H9 (cell line): ENCODE results near the gene AFAP1L2. TPM values are rescaled to one million over a fixed set of nuclear protein-coding genes. Genes with fewer than 3 reads are reported as not detected.

Source experiments
- DNase-seq: peaks from one replicate; pipeline ENCODE4 v3.0.0-alpha.2; 2017
- H2AFZ ChIP-seq: one replicate; pipeline ENCODE4 v1.6.1; 2013; ENCODE audit warnings: mild to moderate bottlenecking, low read length, control low read depth, moderate library complexity
- H2AK5ac ChIP-seq: 2 replicates; pipeline ENCODE4 v1.6.1; 2013; ENCODE audit warnings: low read length, control low read depth, mixed read lengths; ENCODE audit not compliant: insufficient read length
- H2BK120ac ChIP-seq: one replicate; pipeline ENCODE4 v1.6.1; 2013; ENCODE audit warnings: low read depth, mild to moderate bottlenecking, low read length, control low read depth, inconsistent platforms; ENCODE audit not compliant: poor library complexity, severe bottlenecking
- H2BK12ac ChIP-seq: 2 replicates; pipeline ENCODE4 v1.6.1; 2013; ENCODE audit warnings: low read length, control low read depth, mixed read lengths, low read depth; ENCODE audit not compliant: insufficient read length
- H2BK15ac ChIP-seq: 2 replicates; pipeline ENCODE4 v1.6.1; 2013; ENCODE audit warnings: low read depth, low read length, control low read depth
- H2BK20ac ChIP-seq: one replicate; pipeline ENCODE4 v1.6.1; 2013; ENCODE audit warnings: low read depth, mild to moderate bottlenecking, low read length, control low read depth, inconsistent platforms; ENCODE audit not compliant: poor library complexity, severe bottlenecking
- H2BK5ac ChIP-seq: 2 replicates; pipeline ENCODE4 v1.6.1; 2013; ENCODE audit warnings: low read length, control low read depth, mixed read lengths; ENCODE audit not compliant: insufficient read length
- H3K14ac ChIP-seq: 2 replicates; pipeline ENCODE4 v1.6.1; 2013; ENCODE audit warnings: low read length, control low read depth; ENCODE audit not compliant: insufficient read depth
- H3K18ac ChIP-seq: 2 replicates; pipeline ENCODE4 v1.6.1; 2013; ENCODE audit warnings: low read depth, mild to moderate bottlenecking, mixed read lengths, low read length, control low read depth; ENCODE audit not compliant: insufficient read length
- H3K23ac ChIP-seq: 2 replicates; pipeline ENCODE4 v1.6.1; 2013; ENCODE audit warnings: low read length, control low read depth, mixed read lengths, low read depth; ENCODE audit not compliant: insufficient read length
- H3K23me2 ChIP-seq: 2 replicates; pipeline ENCODE4 v1.6.1; 2013; ENCODE audit warnings: low read depth, mild to moderate bottlenecking, mixed read lengths, low read length, control low read depth; ENCODE audit not compliant: insufficient read length, poor library complexity, severe bottlenecking
- H3K27ac ChIP-seq: 2 replicates; pipeline ENCODE4 v1.5.1; 2013; ENCODE audit warnings: low read length, control low read depth, mixed read lengths, low read depth; ENCODE audit not compliant: insufficient read length
- H3K27me3 ChIP-seq: 2 replicates; pipeline ENCODE4 v1.6.1; 2013; ENCODE audit warnings: low read length, control low read depth, inconsistent platforms; ENCODE audit not compliant: insufficient read depth
- H3K4ac ChIP-seq: 2 replicates; pipeline ENCODE4 v1.6.1; 2013; ENCODE audit warnings: low read depth, mild to moderate bottlenecking, control low read depth, inconsistent platforms, low read length, moderate library complexity
- H3K4me1 ChIP-seq: 2 replicates; pipeline ENCODE4 v1.6.1; 2013; ENCODE audit warnings: low read length, control low read depth, inconsistent platforms; ENCODE audit not compliant: insufficient read depth
- H3K4me2 ChIP-seq: 2 replicates; pipeline ENCODE4 v1.6.1; 2013; ENCODE audit warnings: low read length, control low read depth, mixed read lengths; ENCODE audit not compliant: insufficient read length, insufficient read depth
- H3K56ac ChIP-seq: 2 replicates; pipeline ENCODE4 v1.6.1; 2013; ENCODE audit warnings: low read depth, mild to moderate bottlenecking, mixed read lengths, low read length, control low read depth; ENCODE audit not compliant: insufficient read length
- H3K79me1 ChIP-seq: 2 replicates; pipeline ENCODE4 v1.6.1; 2013; ENCODE audit warnings: low read depth, mild to moderate bottlenecking, moderate library complexity, low read length, control low read depth, inconsistent platforms; ENCODE audit not compliant: insufficient read depth, poor library complexity, severe bottlenecking
- H3K79me2 ChIP-seq: 2 replicates; pipeline ENCODE4 v1.6.1; 2013; ENCODE audit warnings: low read length, control low read depth, inconsistent platforms; ENCODE audit not compliant: insufficient read depth
- H3K9ac ChIP-seq: 2 replicates; pipeline ENCODE4 v1.6.1; 2013; ENCODE audit warnings: low read length, control low read depth, mixed read lengths; ENCODE audit not compliant: insufficient read length; ENCODE audit errors: extremely low read depth
- H3K9me3 ChIP-seq: one replicate; pipeline ENCODE4 v1.6.1; 2013; ENCODE audit warnings: low read depth, low read length, inconsistent platforms; ENCODE audit not compliant: control insufficient read depth
- H3T11ph ChIP-seq: one replicate; pipeline ENCODE4 v1.6.1; 2013; ENCODE audit warnings: mild to moderate bottlenecking, low read length, control low read depth, inconsistent platforms
- H4K20me1 ChIP-seq: one replicate; pipeline ENCODE4 v1.6.1; 2013; ENCODE audit not compliant: control insufficient read depth, insufficient read length, insufficient read depth
- H4K5ac ChIP-seq: 2 replicates; pipeline ENCODE4 v1.6.1; 2013; ENCODE audit warnings: low read depth, mild to moderate bottlenecking, mixed read lengths, low read length, control low read depth; ENCODE audit not compliant: insufficient read length
- H4K8ac ChIP-seq: replicated peaks from 2 replicates; pipeline ENCODE4 v1.6.1; 2013; ENCODE audit warnings: low read length, control low read depth, mixed read lengths, low read depth; ENCODE audit not compliant: insufficient read length
- H4K91ac ChIP-seq: 2 replicates; pipeline ENCODE4 v1.6.1; 2013; ENCODE audit warnings: low read depth, mild to moderate bottlenecking, moderate library complexity, mixed read lengths, low read length, control low read depth; ENCODE audit not compliant: insufficient read length
- H3K27ac Mint-ChIP-seq, 3 experiments: 2 replicates in 2 of 3; 3 replicates in 1 of 3; pipeline ENCODE4 v1.8.0; 2020 to 2021; ENCODE audit warnings: mixed read lengths in 3 of 3, mild to moderate bottlenecking in 1 of 3, moderate library complexity in 1 of 3
- H3K27me3 Mint-ChIP-seq: 2 replicates; pipeline ENCODE4 v1.8.0; 2021; ENCODE audit warnings: low read depth, mild to moderate bottlenecking, moderate library complexity, mixed read lengths
- H3K36me3 Mint-ChIP-seq, 3 experiments: 2 replicates in 2 of 3; 3 replicates in 1 of 3; pipeline ENCODE4 v1.8.0; 2020 to 2021; ENCODE audit warnings: low read depth in 3 of 3, mixed read lengths in 3 of 3; ENCODE audit not compliant: insufficient read depth in 1 of 3
- H3K4me1 Mint-ChIP-seq, 2 experiments: 2 replicates each; pipeline ENCODE4 v1.8.0; 2020; ENCODE audit warnings: mixed read lengths in 2 of 2
- H3K4me3 Mint-ChIP-seq, 2 experiments: 2 replicates in 1 of 2; 3 replicates in 1 of 2; pipeline ENCODE4 v1.8.0; 2020 to 2021; ENCODE audit warnings: mild to moderate bottlenecking in 2 of 2, mixed read lengths in 2 of 2, moderate library complexity in 1 of 2
- H3K9me3 Mint-ChIP-seq, 2 experiments: 2 replicates in 1 of 2; 3 replicates in 1 of 2; pipeline ENCODE4 v1.8.0; 2020; ENCODE audit warnings: mild to moderate bottlenecking in 2 of 2, mixed read lengths in 2 of 2, moderate library complexity in 1 of 2
- WGBS: extraction: QIAGEN DNeasy Blood & Tissue Kit; methylation state at CpG from one replicate; pipeline ENCODE4 v1.1.7; 2013; ENCODE audit warnings: missing lambda C conversion rate, low lambda C conversion rate, mixed read lengths; ENCODE audit not compliant: insufficient read length; ENCODE audit errors: extremely low coverage; 5-methylcytosine and 5-hydroxymethylcytosine counted together
- total RNA-seq: library from RNA; stranded (reverse); gene quantifications from 2 replicates; pipeline ENCODE4 v1.2.1, GENCODE V29; 2021
- TF ChIP-seq, protein P1 (sequence below): fragments of 200-600 bp; sonication (generic); conservative IDR thresholded peaks from 3 replicates; pipeline ENCODE4 v1.8.0; 2021; ENCODE audit warnings: antibody characterized with exemption, mild to moderate bottlenecking

AFAP1L2 gene
- total RNA-seq, 1 experiment from 2014 or later: 0.77 TPM

DNA sequence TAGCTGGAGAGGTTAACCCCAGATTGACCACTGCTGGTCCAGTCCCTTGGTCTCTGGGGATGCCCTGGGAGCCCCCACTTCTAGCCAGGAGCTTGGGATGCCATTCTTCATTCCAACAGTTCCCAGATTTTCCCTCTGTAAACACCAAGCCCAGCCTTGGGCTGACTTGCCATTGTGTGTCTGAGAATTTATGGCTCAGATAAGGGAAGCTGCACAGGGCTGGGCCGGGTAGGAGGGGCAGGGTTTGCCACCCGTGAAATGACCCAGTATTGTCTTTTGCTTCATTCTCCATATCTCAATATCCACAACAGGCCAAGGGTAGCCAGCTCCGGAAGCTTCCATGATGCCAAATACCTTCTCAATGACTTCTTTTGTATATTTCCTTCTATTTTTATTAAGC lies 32.1 kb downstream of the AFAP1L2 start:
- H2BK20ac ChIP-seq: no peak overlapping the region
- TF ChIP-seq, protein P1, sequence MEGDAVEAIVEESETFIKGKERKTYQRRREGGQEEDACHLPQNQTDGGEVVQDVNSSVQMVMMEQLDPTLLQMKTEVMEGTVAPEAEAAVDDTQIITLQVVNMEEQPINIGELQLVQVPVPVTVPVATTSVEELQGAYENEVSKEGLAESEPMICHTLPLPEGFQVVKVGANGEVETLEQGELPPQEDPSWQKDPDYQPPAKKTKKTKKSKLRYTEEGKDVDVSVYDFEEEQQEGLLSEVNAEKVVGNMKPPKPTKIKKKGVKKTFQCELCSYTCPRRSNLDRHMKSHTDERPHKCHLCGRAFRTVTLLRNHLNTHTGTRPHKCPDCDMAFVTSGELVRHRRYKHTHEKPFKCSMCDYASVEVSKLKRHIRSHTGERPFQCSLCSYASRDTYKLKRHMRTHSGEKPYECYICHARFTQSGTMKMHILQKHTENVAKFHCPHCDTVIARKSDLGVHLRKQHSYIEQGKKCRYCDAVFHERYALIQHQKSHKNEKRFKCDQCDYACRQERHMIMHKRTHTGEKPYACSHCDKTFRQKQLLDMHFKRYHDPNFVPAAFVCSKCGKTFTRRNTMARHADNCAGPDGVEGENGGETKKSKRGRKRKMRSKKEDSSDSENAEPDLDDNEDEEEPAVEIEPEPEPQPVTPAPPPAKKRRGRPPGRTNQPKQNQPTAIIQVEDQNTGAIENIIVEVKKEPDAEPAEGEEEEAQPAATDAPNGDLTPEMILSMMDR: no peak
- no peak overlapping the region for H3K18ac ChIP-seq
- H3K4ac ChIP-seq: no peak overlapping the region
- no peaks in the 10 kb centered on the region; the same call in 1 of the 2 replicates for H3K27me3 Mint-ChIP-seq
- no peak overlapping the region for H3K27ac Mint-ChIP-seq
- no peak overlapping the region for H4K91ac ChIP-seq
- H2BK5ac ChIP-seq: no peak overlapping the region
- WGBS: no CpG with 5 or more reads among the region's 3 CpGs
- H3T11ph ChIP-seq: no peak overlapping the region
- no peak overlapping the region for H2AFZ ChIP-seq
- H3K27me3 ChIP-seq: no peaks in the 10 kb centered on the region
- H4K20me1 ChIP-seq: no peaks in the 10 kb centered on the region
- no peaks in the 10 kb centered on the region for H3K23me2 ChIP-seq
- H2AK5ac ChIP-seq: no peak overlapping the region
- H4K8ac ChIP-seq: no peak overlapping the region
- peaks cover 10 to 12% of the 10 kb centered on the region in 2 experiments; a peak in 3 of 4 replicates for H3K4me1 Mint-ChIP-seq
- no peaks in the 10 kb centered on the region for H3K79me2 ChIP-seq
- H3K4me3 Mint-ChIP-seq: no peak overlapping the region
- H3K9me3 Mint-ChIP-seq: no peaks in the 10 kb centered on the region
- no peaks in the 10 kb centered on the region for H3K4me1 ChIP-seq
- no peak for DNase-seq
- H3K27ac ChIP-seq: no peak overlapping the region
- no peak overlapping the region for H2BK12ac ChIP-seq
- no peaks in the 10 kb centered on the region for H3K9me3 ChIP-seq
- H3K4me2 ChIP-seq: no peak overlapping the region
- H3K9ac ChIP-seq: no peak overlapping the region
- H3K14ac ChIP-seq: no peak overlapping the region
- H2BK15ac ChIP-seq: no peak overlapping the region
- no peak overlapping the region for H3K23ac ChIP-seq
- no peaks in the 10 kb centered on the region for H3K36me3 Mint-ChIP-seq
- H2BK120ac ChIP-seq: no peak overlapping the region
- H3K56ac ChIP-seq: no peak overlapping the region
- no peaks in the 10 kb centered on the region for H3K79me1 ChIP-seq
- H4K5ac ChIP-seq: no peak overlapping the region
